ENCODE results near the gene GRB10.
"Not testable (repeated sequence)": the region's sequence is repeated elsewhere in the genome, so short reads cannot be mapped to it uniquely, and the experiment has no call there.

GRB10 gene

DNA sequence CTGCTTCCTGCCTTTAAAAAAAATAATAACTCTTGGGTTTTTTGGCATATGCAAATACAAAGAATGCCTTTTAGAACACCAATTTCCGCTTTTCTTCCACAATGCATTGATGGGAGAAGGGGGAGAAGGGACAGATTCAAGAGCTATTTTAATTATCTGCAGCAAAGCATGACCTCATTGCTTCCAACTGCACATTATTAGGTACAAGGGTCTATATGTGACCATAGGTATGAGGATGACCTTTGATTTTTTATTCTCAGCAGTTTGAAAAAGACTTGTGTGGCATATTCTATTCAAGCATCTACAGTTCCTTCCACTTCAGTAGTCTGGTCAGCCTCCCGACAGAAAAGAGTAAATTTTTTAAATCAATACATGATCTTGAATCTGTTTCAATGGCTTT is 39.7 kb downstream of the GRB10 start:
- no peak for DNase-seq

- DNase-seq = no peak
Observed at GRCh38 chr7:50742401-50742800, 40.3 kb downstream of the GRB10 start.

DNA sequence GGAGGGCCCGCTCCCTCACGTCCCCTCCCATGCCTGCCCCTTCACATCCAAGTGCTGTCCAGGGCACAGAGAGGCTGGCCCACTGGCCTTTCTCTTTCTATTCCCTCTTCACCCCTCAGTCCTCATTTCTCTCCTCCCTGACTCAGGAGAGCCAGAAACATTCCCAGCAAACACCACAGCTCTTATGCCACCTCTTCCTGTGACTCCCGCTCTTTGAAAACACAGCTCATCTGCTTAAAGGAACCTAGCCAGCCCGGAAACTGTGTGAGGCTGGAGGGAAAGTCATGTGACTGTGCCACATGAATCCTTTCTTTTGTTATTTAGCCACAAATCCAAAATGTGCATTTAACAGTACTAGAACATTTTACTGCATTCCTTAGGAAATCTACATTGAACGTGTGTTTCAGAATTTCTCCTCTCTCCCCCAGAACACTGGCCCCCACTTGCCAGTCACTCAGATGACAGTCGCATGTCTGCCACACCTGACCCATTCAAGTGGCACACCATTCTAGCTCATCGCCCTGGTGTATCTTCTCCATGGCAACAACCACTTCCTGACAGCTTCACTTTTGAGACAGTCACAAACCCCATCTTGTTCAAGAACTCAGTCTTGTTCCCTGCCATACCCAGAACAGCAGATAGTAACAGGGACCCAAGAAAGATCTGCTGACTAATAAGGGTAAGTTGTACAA is 42.8 kb downstream of the GRB10 start:
- peak; percentile 27 for DNase-seq

DNA sequence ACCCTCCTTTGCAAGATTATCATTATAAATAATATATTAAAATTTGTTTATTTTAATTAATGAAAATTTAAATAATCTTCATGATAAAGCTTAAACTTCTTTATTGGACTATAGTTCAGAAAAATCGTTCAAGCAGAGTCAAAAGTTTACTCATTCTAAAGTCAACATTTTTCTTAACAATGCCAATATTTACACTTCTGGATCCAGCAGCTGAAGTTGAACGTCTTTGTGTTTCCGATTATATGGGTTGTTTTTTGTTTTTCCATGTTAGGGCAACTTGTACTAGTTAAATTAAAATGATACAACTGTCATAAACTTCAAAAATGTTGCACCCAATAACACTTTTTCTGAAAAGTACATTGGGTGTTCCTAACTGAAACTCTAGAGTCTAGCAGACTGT is 43.8 kb downstream of the GRB10 start:
- no peak for DNase-seq

GRCh38 chr7:50735836-50736235 is 46.9 kb downstream of the GRB10 start:
- not testable (repeated sequence) for DNase-seq

- DNase-seq = no peak
Observed at GRCh38 chr7:50735333-50735732, 47.4 kb downstream of the GRB10 start.

- no peak for DNase-seq
Observed at GRCh38 chr7:50734246-50734645, 48.5 kb downstream of the GRB10 start.

GRCh38 chr7:50733552-50733951 is 49.1 kb downstream of the GRB10 start:
- DNase-seq = no peak

GRCh38 chr7:50731703-50732582 is 50.8 kb downstream of the GRB10 start:
- no peak for DNase-seq

DNA sequence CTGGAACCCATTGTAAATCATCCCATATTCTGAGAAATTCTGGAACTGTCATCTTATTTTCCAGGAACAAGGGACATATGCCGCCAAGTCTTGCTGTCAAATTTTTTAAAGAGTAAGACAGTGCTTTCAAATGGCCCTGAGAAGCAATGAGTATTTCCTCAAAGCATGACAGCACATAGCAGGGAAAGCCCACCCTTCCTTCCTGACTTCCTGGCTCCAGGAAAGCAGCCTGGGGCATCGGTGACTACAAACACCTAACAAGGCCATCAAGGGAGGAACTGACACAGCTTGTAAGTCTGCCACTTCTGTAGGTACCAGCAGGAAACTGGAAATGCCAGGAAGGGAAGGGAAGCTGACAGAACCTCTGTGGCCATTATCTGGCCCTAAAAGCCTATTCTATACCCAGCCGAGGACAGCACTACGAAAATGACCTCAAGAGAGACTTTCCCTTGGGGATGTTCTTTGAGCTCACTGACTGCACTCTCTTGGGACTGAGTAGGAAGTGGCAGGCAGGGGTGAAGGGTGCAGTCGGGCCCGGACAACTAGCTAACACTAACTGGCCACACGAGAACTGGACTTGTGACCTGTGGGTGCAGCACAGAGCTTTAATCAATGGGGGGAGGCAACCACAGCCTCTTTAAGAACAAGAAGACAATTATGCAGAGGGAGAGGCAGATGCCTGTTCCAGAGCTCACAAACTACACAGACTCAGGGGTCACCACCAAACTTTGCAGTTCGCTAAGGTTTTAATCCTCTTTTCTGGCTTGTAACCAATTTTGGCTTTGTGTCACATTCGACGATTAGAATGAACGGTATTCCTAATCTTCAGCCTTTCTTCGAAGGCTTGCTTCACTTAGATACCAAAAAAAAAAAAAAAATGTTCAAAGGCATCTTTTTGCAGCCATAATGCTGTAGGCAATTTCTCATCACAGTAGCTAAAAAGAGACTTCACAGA is 52.0 kb downstream of the GRB10 start:
- DNase-seq = peak; percentile 13

- DNase-seq = peak; percentile 72
Observed at GRCh38 chr7:50729962-50730361, 52.7 kb downstream of the GRB10 start.

DNA sequence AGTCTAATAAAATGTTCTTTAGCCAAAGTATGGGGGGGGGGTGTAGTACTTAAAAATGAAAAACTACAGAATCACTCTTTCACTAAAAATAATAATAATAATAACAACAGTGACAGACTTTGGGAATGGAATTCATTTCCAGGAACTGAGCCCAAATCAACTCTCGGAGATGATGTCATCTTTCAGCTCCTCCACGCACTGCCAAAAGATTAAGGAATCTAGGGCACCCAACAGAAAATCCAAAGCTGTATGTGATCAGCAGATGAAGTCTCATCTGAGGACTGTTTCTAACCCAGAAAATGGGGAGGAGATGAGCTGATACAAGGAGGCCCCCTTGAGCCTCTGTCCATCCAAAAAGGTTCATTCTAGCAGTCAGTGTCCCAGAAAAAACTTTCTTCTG is 54.5 kb downstream of the GRB10 start:
- peak; percentile 74 for DNase-seq

- no peak for DNase-seq
Observed at GRCh38 chr7:50727711-50728110, 55.0 kb downstream of the GRB10 start.

DNA sequence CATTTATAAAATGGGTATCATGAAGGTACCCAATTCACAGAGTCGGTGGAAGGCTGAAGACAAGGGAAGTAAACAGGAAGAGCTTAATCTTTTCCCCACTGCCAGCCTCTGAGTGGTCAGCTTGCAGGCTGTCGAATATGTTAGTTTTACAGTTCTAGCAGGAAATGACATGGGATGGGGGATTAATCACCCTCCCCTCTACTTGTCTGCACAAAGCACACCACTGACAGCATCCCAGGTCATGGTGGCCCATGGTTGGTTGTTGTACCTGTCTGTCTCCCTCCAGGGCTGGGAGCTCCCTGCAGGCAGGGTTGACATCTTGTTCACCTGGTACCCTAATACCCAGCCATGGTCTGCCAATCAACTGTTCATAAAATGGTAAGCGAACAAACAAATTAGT is 55.6 kb downstream of the GRB10 start:
- DNase-seq = no peak

DNA sequence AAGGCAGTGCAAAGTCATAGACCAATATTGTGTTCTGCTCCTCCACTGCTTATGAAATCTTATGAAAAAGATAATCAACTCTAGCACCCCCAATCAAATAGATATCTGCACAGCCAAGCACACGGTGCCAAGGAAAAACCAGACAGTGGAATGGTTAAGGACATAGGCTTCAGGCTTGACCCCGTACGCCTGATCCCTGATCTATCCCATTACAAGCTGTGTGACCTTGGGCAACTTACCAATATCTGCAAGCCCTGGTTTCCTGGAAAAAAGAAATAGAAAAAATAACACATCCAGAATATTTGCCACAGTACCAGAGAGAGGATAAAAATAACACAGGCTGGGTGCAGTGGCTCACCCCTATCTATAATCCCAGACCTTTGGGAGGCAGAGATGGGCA is 56.9 kb downstream of the GRB10 start:
- no peak for DNase-seq

DNA sequence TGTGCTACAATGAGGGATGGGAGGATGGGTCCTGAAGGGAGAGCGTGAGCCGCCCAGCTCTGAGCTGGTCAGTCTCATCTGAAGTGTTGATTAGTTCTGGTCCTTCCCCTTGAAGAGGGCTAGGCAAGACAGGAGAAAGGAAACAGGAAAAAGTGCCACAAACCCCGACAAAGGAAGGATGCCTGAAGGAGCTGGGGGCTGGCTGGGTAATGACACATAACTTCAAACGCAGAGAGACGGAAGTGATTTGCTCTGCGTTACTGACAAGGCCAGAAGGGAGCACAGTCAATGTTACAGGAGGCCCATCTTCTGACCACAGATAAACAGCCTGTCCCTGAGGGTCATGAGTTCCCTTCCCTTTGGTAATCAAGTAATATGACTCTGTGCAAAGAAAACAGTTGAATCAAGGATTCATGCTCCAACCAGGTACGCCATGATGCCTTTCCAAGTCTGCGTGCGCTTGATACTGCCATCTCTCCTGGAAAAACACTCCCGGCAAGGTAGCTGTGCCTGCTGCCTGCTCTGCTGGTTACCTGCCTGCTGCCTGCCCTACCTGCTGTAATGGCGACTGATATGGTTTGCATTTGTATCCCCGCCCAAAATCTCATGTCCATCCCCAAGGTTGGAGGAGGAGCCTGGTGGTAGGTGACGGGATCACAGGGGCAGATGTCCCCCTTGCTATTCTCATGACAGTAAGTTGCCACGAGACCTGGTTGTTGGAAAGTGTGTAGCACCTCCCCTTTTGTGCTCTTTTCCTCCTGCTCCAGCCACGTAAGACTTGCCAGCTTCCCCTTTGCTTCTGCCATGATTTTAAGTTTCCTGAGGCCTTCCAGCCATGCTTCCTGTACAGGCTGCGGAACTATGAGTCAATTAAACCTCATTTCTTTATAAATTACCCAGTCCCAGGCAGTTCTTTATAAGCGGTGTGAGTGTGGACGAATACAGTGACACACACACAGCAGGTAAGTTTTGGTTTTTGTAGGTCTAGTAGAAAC is 57.9 kb downstream of the GRB10 start:
- DNase-seq = no peak

DNA sequence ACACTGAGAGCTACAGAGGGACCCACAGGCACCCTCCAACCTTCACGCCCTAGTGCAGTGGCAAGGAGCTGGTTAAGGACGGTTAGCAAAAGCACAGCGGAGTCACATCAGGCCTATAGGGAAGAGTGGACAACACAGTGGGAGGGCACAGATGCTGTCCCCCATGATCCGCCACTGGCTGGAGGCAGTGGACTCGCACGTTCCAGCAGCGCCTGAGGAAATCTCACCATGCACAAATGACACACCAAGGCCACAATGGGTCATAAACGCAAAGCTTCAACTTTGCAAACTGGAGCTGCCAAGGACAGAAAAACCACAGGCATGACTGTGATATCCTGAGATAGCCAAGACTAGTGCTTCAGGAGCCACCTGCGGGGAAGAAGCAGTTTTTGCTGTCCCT is 58.8 kb downstream of the GRB10 start:
- no peak for DNase-seq

- DNase-seq = no peak
Observed at GRCh38 chr7:50723173-50723572, 59.5 kb downstream of the GRB10 start.

DNA sequence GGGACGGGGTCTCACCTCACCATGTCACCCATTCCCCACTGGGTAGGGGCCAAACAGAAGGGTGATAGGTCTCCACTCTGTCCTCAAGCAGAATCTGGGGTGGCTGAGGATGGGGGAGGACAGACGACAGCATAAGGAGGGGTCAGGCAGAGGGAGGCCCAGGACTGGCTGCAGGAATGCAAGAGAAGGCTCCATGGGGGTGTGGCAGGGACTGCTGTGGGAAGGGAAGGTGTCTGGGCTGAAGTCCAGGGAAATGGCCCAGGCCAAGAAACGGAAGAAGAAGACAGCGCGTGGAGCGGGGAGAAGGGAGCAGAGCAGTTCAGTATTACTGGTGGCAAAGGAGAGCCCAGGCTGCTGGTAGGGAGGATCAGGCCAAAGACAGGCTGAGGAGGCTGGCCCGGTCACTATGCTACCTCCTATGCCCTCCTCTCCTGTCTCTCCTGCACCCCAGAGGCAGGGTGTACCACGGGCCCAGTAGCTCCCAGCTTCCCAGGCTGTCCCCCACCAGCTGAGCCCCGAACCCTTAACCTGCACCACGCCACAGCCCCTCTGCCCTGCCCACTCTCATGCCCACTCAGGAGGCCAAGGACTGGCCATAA is 60.9 kb downstream of the GRB10 start:
- peak; percentile 15 for DNase-seq

- peak; percentile 20 for DNase-seq
Observed at GRCh38 chr7:50721160-50721559, 61.5 kb downstream of the GRB10 start.

GRCh38 chr7:50720295-50720694 is 62.4 kb downstream of the GRB10 start:
- no peak for DNase-seq
